Inferior parietal cortex (tissue), 1 donor: ENCODE data around the gene NT5DC4.

Experiments used
- DNase-seq: peaks from one replicate; pipeline ENCODE4 v3.0.0-alpha.2; 2016; ENCODE audit errors: extremely low spot score

Gene NT5DC4

GRCh38 chr2:112754564-112754963, 33.7 kb downstream of the NT5DC4 start:
- DNase-seq, result no peak

- DNase-seq, result no peak
Measured at GRCh38 chr2:112755444-112755843, 34.6 kb downstream of the NT5DC4 start.

GRCh38 chr2:112756207-112756606, 35.4 kb downstream of the NT5DC4 start:
- no peak for DNase-seq

- DNase-seq, result no peak
Measured at GRCh38 chr2:112757265-112757664, 36.4 kb downstream of the NT5DC4 start.

- no peak for DNase-seq
Measured at GRCh38 chr2:112758711-112759110, 37.9 kb downstream of the NT5DC4 start.

GRCh38 chr2:112760149-112760548, 39.3 kb downstream of the NT5DC4 start:
- no peak for DNase-seq

- no peak for DNase-seq
Measured at GRCh38 chr2:112762276-112762675, 41.5 kb downstream of the NT5DC4 start.

GRCh38 chr2:112764071-112765044, 43.5 kb downstream of the NT5DC4 start, which contains the start of gene CKAP2L:
Gene CKAP2L (minus strand): TSS chr2:112764609. CDS start chr2:112764598, 11 bp downstream.
- peak; percentile 97 for DNase-seq

- DNase-seq, result no peak
Measured at GRCh38 chr2:112765251-112765650, 44.4 kb downstream of the NT5DC4 start.

- no peak for DNase-seq
Measured at GRCh38 chr2:112767693-112768330, 47.0 kb downstream of the NT5DC4 start.

GRCh38 chr2:112768432-112768831, 47.6 kb downstream of the NT5DC4 start:
- no peak for DNase-seq

- no peak for DNase-seq
Measured at GRCh38 chr2:112772322-112772721, 51.5 kb downstream of the NT5DC4 start.

GRCh38 chr2:112772911-112773475, 52.2 kb downstream of the NT5DC4 start:
- no peak for DNase-seq

GRCh38 chr2:112773556-112773955, 52.7 kb downstream of the NT5DC4 start:
- DNase-seq, result no peak

- no peak for DNase-seq
Measured at GRCh38 chr2:112774536-112775285, 53.9 kb downstream of the NT5DC4 start.

- DNase-seq, result no peak
Measured at GRCh38 chr2:112776113-112776512, 55.3 kb downstream of the NT5DC4 start.

GRCh38 chr2:112777036-112777435, 56.2 kb downstream of the NT5DC4 start:
- DNase-seq, result no peak

GRCh38 chr2:112779598-112779997, 58.8 kb downstream of the NT5DC4 start:
- DNase-seq, result no peak

GRCh38 chr2:112782234-112782799, 61.5 kb downstream of the NT5DC4 start:
- no peak for DNase-seq

- DNase-seq, result no peak
Measured at GRCh38 chr2:112783187-112783714, 62.4 kb downstream of the NT5DC4 start.
